Non-pigmented ciliary epithelial cell (primary cell): ENCODE data around the gene CENPV.
"Not testable (repeated sequence)": the region's sequence is repeated elsewhere in the genome, so short reads cannot be mapped to it uniquely, and the experiment has no call there.

Experiments
- DNase-seq: peaks from one replicate; pipeline ENCODE4 v3.0.0-alpha.2; 2010; ENCODE audit warnings: low read depth

Gene CENPV

GRCh38 chr17:16353317-16354174, at the start of gene CENPV:
Gene CENPV, minus strand, starts transcription at chr17:16353469. Its CDS starts 33 bp downstream, at chr17:16353436.
- DNase-seq: no peak

- no peak for DNase-seq
These were observed 45.3 kb upstream of the CENPV start for GRCh38 chr17:16398270-16399267.

GRCh38 chr17:16396693-16397092, 43.4 kb upstream of the CENPV start:
- DNase-seq: not testable (repeated sequence)

GRCh38 chr17:16395887-16396286, 42.6 kb upstream of the CENPV start:
- DNase-seq: not testable (repeated sequence)

GRCh38 chr17:16392491-16392890, 39.2 kb upstream of the CENPV start:
- not testable (repeated sequence) for DNase-seq

GRCh38 chr17:16391451-16391850, 38.2 kb upstream of the CENPV start:
- no peak for DNase-seq

GRCh38 chr17:16386126-16386507, 32.8 kb upstream of the CENPV start:
- not testable (repeated sequence) for DNase-seq

GRCh38 chr17:16384557-16384956, 31.3 kb upstream of the CENPV start:
- DNase-seq: no peak

- no peak for DNase-seq
These were observed 30.6 kb upstream of the CENPV start for GRCh38 chr17:16383772-16384287.

GRCh38 chr17:16383216-16383615, 29.9 kb upstream of the CENPV start:
- no peak for DNase-seq

- no peak for DNase-seq
These were observed 28.2 kb upstream of the CENPV start for GRCh38 chr17:16381496-16381820.

- peak; percentile 96 for DNase-seq
These were observed 27.6 kb upstream of the CENPV start, which contains the start of gene UBB for GRCh38 chr17:16380640-16381495. Gene UBB, plus strand, starts transcription at chr17:16381091. Its CDS starts 817 bp downstream, at chr17:16381908.

GRCh38 chr17:16379654-16380053, 26.4 kb upstream of the CENPV start:
- no peak for DNase-seq

GRCh38 chr17:16378636-16379282, 25.5 kb upstream of the CENPV start:
- no peak for DNase-seq

- DNase-seq: no peak
These were observed 24.7 kb upstream of the CENPV start for GRCh38 chr17:16377941-16378341.

GRCh38 chr17:16374146-16374938, 21.1 kb upstream of the CENPV start:
- DNase-seq: no peak

- peak; percentile 87 for DNase-seq
These were observed 18.5 kb upstream of the CENPV start for GRCh38 chr17:16371742-16372141.

GRCh38 chr17:16364625-16365024, 11.4 kb upstream of the CENPV start:
- DNase-seq: no peak

- DNase-seq: no peak
These were observed 10.7 kb upstream of the CENPV start for GRCh38 chr17:16363749-16364536.
